IMR-90 (cell line): Measurements from ENCODE around the gene HOTAIR. TPM values are rescaled to one million over a fixed set of nuclear protein-coding genes. Genes with fewer than 3 reads are reported as not detected.

Experiments used
- microRNA-seq, 2 experiments: library from miRNA; stranded (forward) in 1 of 2; unstranded in 1 of 2; fragments of 10-50 nt in 1 of 2; fragments of <30 nt in 1 of 2; gene quantifications in 1 of 2; microRNA quantifications in 1 of 2; one replicate each; pipeline versions ENCODE3 to v1.1.0; 2013 to 2020; ENCODE audit not compliant: insufficient read depth in 1 of 2, insufficient read length in 1 of 2, unreplicated experiment in 1 of 2
- polyA plus RNA-seq, 3 experiments: library from polyadenylated mRNA; depleted of rRNA; stranded (reverse); fragments of >200 nt; gene quantifications; 2 replicates each; pipeline ENCODE4 v1.2.3, GENCODE V29; 2012; ENCODE audit warnings: low replicate concordance in 1 of 3
- small RNA-seq, 5 experiments: library from RNA; depleted of rRNA; stranded (forward); fragments of <200 nt; gene quantifications; one replicate each; pipeline ENCODE3, GENCODE V24; 2012
- total RNA-seq: library from RNA; depleted of rRNA; stranded (reverse); fragments of >200 nt; gene quantifications from 2 replicates; pipeline ENCODE4 v1.2.3, GENCODE V29; 2012; rRNA removed

HOTAIR gene
- total and polyA plus RNA-seq, 2 of the 4 experiments (the other 2 are of a cell fraction) = not detected

Small RNA genes within 50 kb of the gene (microRNA-seq; reads per million reads assigned to microRNA genes)
- gene AC012531.3 (ENCODE audit: insufficient read depth, insufficient read length) (not detected), gene AC012531.4 (ENCODE audit: insufficient read depth, insufficient read length) (not detected), gene MIR196A2 (ENCODE audit: insufficient read depth in 1 of 2, insufficient read length in 1 of 2, unreplicated experiment in 1 of 2) (2.1 to 93.5 reads per million in 2 experiments), gene RF01905 (ENCODE audit: insufficient read depth, insufficient read length) (not detected), gene RF01906 (ENCODE audit: insufficient read depth, insufficient read length) (not detected)

Small RNA genes within 50 kb of the gene (small RNA-seq; reads per million reads assigned to genes)
- 0 reads per million in 5 experiments for gene AC012531.3
- gene AC012531.4 = 0 reads per million in 5 experiments
- gene MIR196A2 = 0 reads per million in 5 experiments
- 0 reads per million in 5 experiments for gene RF01905
- gene RF01906 = 0 reads per million in 5 experiments

Other genes starting within 250 kb of the HOTAIR start
- 100.0 and 169 TPM in 2 replicates for gene CALCOCO1, start 247.5 kb downstream of the HOTAIR start, total RNA-seq
- 110 and 156 TPM in 2 replicates for gene CALCOCO1, start 247.5 kb downstream of the HOTAIR start, polyA plus RNA-seq (2012; rRNA removed)
- gene CISTR, start 223.0 kb downstream of the HOTAIR start, total RNA-seq = not detected in 2 replicates
- not detected in 2 replicates for gene CISTR, start 223.0 kb downstream of the HOTAIR start, polyA plus RNA-seq (2012; rRNA removed)
- not detected in 2 replicates for gene HOXC13, start 36.1 kb downstream of the HOTAIR start, total RNA-seq
- gene HOXC13, start 36.1 kb downstream of the HOTAIR start, polyA plus RNA-seq (2012; rRNA removed) = not detected in 2 replicates
- not detected in 2 replicates for gene HOXC12, start 20.1 kb downstream of the HOTAIR start, total RNA-seq
- not detected in 2 replicates for gene HOXC12, start 20.1 kb downstream of the HOTAIR start, polyA plus RNA-seq (2012; rRNA removed)
- gene HOXC11, start 1.8 kb downstream of the HOTAIR start, total RNA-seq = not detected in 2 replicates
- gene HOXC11, start 1.8 kb downstream of the HOTAIR start, polyA plus RNA-seq (2012; rRNA removed) = not detected in 2 replicates
- not detected in 2 replicates for gene HOXC10, start 10.2 kb upstream of the HOTAIR start, total RNA-seq
- 0.15 TPM in 1 of 2 replicates, not detected in the other for gene HOXC10, start 10.2 kb upstream of the HOTAIR start, polyA plus RNA-seq (2012; rRNA removed)
- gene HOXC9, start 25.2 kb upstream of the HOTAIR start, total RNA-seq = not detected in 2 replicates
- 0.13 and 0.26 TPM in 2 replicates for gene HOXC9, start 25.2 kb upstream of the HOTAIR start, polyA plus RNA-seq (2012; rRNA removed)
- gene HOXC8, start 34.0 kb upstream of the HOTAIR start, total RNA-seq = 0.18 and 0.28 TPM in 2 replicates
- 1.3 and 1.4 TPM in 2 replicates for gene HOXC8, start 34.0 kb upstream of the HOTAIR start, polyA plus RNA-seq (2012; rRNA removed)
- gene HOXC6, start 53.5 kb upstream of the HOTAIR start, total RNA-seq = not detected in 2 replicates
- 1.1 TPM in 2 replicates for gene HOXC6, start 53.5 kb upstream of the HOTAIR start, polyA plus RNA-seq (2012; rRNA removed)
- not detected in 2 replicates for gene HOXC5, start 58.1 kb upstream of the HOTAIR start, total RNA-seq
- gene HOXC5, start 58.1 kb upstream of the HOTAIR start, polyA plus RNA-seq (2012; rRNA removed) = not detected in 2 replicates
- gene HOXC4, start 78.9 kb upstream of the HOTAIR start, total RNA-seq = under 0.01 TPM in 1 of 2 replicates, not detected in the other
- 0.23 and 0.26 TPM in 2 replicates for gene HOXC4, start 78.9 kb upstream of the HOTAIR start, polyA plus RNA-seq (2012; rRNA removed)
- gene SMUG1, start 214.0 kb upstream of the HOTAIR start, total RNA-seq = 25.8 and 45.2 TPM in 2 replicates
- 36.3 and 37.3 TPM in 2 replicates for gene SMUG1, start 214.0 kb upstream of the HOTAIR start, polyA plus RNA-seq (2012; rRNA removed)